Epithelial cell of proximal tubule (primary cell): ENCODE results near the gene PTPRN2. TPM values are rescaled to one million over a fixed set of nuclear protein-coding genes. Genes with fewer than 3 reads are reported as not detected.

Source experiments
- DNase-seq: peaks from one replicate; pipeline ENCODE4 v3.0.0-alpha.2; 2011; ENCODE audit warnings: low read depth
- H3K4me3 ChIP-seq: 2 replicates; pipeline ENCODE4 v1.5.1; 2011; ENCODE audit warnings: low read depth, mild to moderate bottlenecking, low read length
- CTCF ChIP-seq: conservative IDR thresholded peaks from 2 replicates; pipeline ENCODE4 v1.5.1; 2012; ENCODE audit warnings: low read depth, mild to moderate bottlenecking, low read length
- total RNA-seq: library from RNA; depleted of rRNA; stranded (reverse); fragments of >200 nt; gene quantifications from 2 replicates; pipeline ENCODE4 v1.2.3, GENCODE V29; 2015

Gene PTPRN2
- total RNA-seq, 1 donor from 2014 or later, result 2.8 TPM

- DNase-seq, result no peak
- TF ChIP-seq CTCF, result no peak
- H3K4me3 ChIP-seq, result no peak overlapping the region
Observed at GRCh38 chr7:157715938-157716280, 871.7 kb downstream of the PTPRN2 start.

GRCh38 chr7:157715071-157715937 lies 872.3 kb downstream of the PTPRN2 start:
- H3K4me3 ChIP-seq, result no peak overlapping the region
- no peak for DNase-seq
- TF ChIP-seq CTCF, result no peak

GRCh38 chr7:157714166-157715070 lies 873.2 kb downstream of the PTPRN2 start:
- no peak overlapping the region for H3K4me3 ChIP-seq
- no peak for TF ChIP-seq CTCF
- DNase-seq, result no peak

GRCh38 chr7:157713591-157713990 lies 874.0 kb downstream of the PTPRN2 start:
- H3K4me3 ChIP-seq, result no peak overlapping the region
- no peak for DNase-seq
- no peak for TF ChIP-seq CTCF

GRCh38 chr7:157712666-157713235 lies 874.9 kb downstream of the PTPRN2 start:
- DNase-seq, result no peak
- TF ChIP-seq CTCF, result no peak
- H3K4me3 ChIP-seq, result no peak overlapping the region

GRCh38 chr7:157711353-157711888 lies 876.2 kb downstream of the PTPRN2 start:
- H3K4me3 ChIP-seq, result no peak overlapping the region
- no peak for DNase-seq
- no peak for TF ChIP-seq CTCF
